ENCODE results near the gene TENM3.

TENM3 gene

GRCh38 chr4:182254026-182254780 is 11.0 kb downstream of the TENM3 start:
- Histone ChIP-seq H3K27me3 (no peaks in the 10 kb centered on the region), H3K9me3 (no peaks in the 10 kb centered on the region), H3K4me3 (ENCODE audit: low read depth, low read length) (no peak overlapping the region), H3K36me3 (no peaks in the 10 kb centered on the region), H3K4me1 (no peaks in the 10 kb centered on the region; the same call in 1 of the 2 replicates)
- no peak for TF ChIP-seq CTCF (IDR thresholded peaks at IDR 0.05; ENCODE audit: low read depth, low read length)
- no peak for DNase-seq

- 0 out of 2 replicates have a peak, but pooled peaks have one; percentile 2 for TF ChIP-seq CTCF (IDR thresholded peaks at IDR 0.05; ENCODE audit: low read depth, low read length)
- no peak for DNase-seq
- Histone ChIP-seq H3K36me3 (no peaks in the 10 kb centered on the region), H3K9me3 (no peaks in the 10 kb centered on the region), H3K4me1 (no peaks in the 10 kb centered on the region; the same call in 1 of the 2 replicates), H3K4me3 (ENCODE audit: low read depth, low read length) (no peak overlapping the region), H3K27me3 (no peaks in the 10 kb centered on the region)
Measured at GRCh38 chr4:182255441-182256190, 12.4 kb downstream of the TENM3 start.

- Histone ChIP-seq H3K4me3 (ENCODE audit: low read depth, low read length) (no peak overlapping the region), H3K4me1 (no peaks in the 10 kb centered on the region; the same call in 1 of the 2 replicates), H3K27me3 (no peaks in the 10 kb centered on the region), H3K36me3 (no peaks in the 10 kb centered on the region), H3K9me3 (no peaks in the 10 kb centered on the region)
- DNase-seq, result no peak
- no peak for TF ChIP-seq CTCF (IDR thresholded peaks at IDR 0.05; ENCODE audit: low read depth, low read length)
Measured at GRCh38 chr4:182257016-182257415, 13.8 kb downstream of the TENM3 start.

- no peak for DNase-seq
- no peak for TF ChIP-seq CTCF (IDR thresholded peaks at IDR 0.05; ENCODE audit: low read depth, low read length)
- no peaks in the 10 kb centered on the region; the same call in 1 of the 2 replicates for H3K4me1 ChIP-seq
- H3K4me3 ChIP-seq (ENCODE audit: low read depth, low read length), result no peak overlapping the region
- H3K36me3 ChIP-seq, result no peaks in the 10 kb centered on the region
- H3K9me3 ChIP-seq, result no peaks in the 10 kb centered on the region
- no peaks in the 10 kb centered on the region for H3K27me3 ChIP-seq
Measured at GRCh38 chr4:182257503-182257902, 14.3 kb downstream of the TENM3 start.

- TF ChIP-seq CTCF (IDR thresholded peaks at IDR 0.05; ENCODE audit: low read depth, low read length), result no peak
- Histone ChIP-seq H3K9me3 (no peaks in the 10 kb centered on the region), H3K36me3 (no peaks in the 10 kb centered on the region), H3K4me1 (no peaks in the 10 kb centered on the region; the same call in 1 of the 2 replicates), H3K27me3 (no peaks in the 10 kb centered on the region), H3K4me3 (ENCODE audit: low read depth, low read length) (no peak overlapping the region)
- no peak for DNase-seq
Measured at GRCh38 chr4:182258441-182259000, 15.3 kb downstream of the TENM3 start.

Data from BE2C (cell line).